Measurements from ENCODE around the gene LIPA.

Gene LIPA

DNA sequence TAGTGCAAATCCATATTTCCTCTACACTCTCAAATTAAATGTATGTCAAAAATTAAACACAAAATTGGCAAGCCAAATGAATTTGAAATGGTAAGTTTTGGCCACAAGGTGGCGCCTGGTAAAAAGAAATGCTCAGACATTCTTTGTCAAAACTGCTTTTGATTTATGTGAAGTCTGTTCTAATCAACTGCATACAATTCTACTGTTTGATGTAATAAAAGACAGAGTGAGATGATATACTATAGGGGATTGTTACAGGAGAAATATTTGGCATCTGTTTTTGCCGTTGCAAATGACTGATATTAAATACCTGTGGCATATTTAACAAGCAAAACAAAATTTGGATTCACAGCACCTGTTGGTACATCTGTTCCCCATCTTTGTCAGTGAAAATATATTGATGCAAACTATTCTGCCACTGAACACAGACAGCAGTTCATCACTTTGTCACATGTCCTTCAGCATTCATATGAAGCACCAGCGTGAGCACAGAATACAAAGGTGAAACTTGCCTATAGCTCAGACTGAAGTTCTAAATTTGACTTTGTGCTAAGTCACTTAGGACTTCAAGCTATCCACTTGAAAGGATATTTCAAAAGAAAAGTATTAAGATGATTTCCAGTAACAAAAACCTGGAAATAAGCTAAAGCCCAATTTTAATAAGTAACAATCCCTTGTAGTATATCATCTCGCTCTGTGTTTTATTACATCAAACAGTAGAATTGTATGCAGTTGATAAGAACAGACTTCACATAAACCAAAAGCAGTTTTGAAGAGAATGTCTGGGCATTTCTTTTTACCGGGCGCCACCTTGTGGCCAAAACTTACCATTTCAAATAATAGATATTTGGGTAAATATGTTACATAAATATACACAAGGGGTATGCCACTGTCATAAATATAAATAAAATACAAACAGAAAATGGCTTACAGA, 34.3 kb downstream of the LIPA start:
- in situ Hi-C loops (cut with HindIII; ENCODE audit: low pct_ligation_motif_present, low pct_unique_long_range_greater_than_20kb, low sequenced_read_pairs), result loop anchor here (25.0 kb wide), 1 partner anchor 205 kb away; no protein-coding TSS in a partner anchor
- DNase-seq, result peak; percentile 69

GRCh38 chr10:89216056-89216455, 35.5 kb downstream of the LIPA start:
- in situ Hi-C loops (cut with HindIII; ENCODE audit: low pct_ligation_motif_present, low pct_unique_long_range_greater_than_20kb, low sequenced_read_pairs), result loop anchor here (25.0 kb wide), 1 partner anchor 204 kb away; no protein-coding TSS in a partner anchor
- no peak for DNase-seq

DNA sequence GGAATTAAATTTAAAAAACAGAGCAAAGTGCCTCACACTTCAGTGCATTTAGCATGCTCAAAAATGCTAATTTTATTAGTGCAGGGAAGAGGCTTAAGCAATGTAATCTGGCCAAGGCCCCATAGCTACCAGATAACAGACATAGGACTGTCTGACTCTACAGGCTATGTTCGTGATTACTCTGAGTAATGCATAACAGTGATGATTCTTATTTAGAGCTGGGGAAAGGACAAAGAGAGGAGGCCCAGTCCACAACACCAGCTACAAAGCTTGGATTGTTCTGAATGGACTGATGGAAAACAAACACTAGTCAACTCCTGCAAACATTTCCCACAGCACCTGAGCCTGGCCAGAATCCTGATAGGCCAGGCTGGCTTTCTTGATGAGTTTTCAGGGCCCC, 36.1 kb downstream of the LIPA start:
- in situ Hi-C loops (cut with HindIII; ENCODE audit: low pct_ligation_motif_present, low pct_unique_long_range_greater_than_20kb, low sequenced_read_pairs), result loop anchor here (25.0 kb wide), 1 partner anchor 203 kb away; no protein-coding TSS in a partner anchor
- DNase-seq, result no peak

DNA sequence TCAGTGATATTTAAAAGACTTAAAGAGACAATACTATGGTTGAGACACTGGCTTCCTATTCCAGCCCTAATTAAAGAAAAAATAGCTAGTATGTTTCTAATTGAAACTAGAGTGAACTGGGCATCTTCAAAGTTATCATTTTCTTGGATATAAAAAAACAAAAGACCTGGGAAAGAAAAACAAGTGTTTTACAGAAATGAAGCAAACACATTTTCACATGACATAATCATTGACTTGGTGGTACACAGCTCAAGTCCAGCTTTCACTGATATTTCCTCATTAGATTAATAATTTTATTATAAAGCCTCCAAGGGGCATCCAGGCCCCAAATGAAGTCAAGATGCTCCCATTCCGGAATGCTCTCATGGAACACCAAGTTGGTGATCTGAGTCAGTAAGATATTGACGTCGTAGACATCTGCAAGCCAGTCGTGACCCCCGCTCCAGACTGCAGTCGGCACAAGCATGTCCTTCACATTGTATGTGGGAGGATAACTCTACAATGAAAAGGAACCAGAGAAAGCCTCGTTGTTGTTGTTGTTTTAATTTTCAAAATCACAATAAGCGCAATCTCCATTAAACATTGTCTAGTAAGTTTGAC, 36.9 kb downstream of the LIPA start:
- in situ Hi-C loops (cut with HindIII; ENCODE audit: low pct_ligation_motif_present, low pct_unique_long_range_greater_than_20kb, low sequenced_read_pairs), result loop anchor here (25.0 kb wide), 1 partner anchor 202 kb away; no protein-coding TSS in a partner anchor
- DNase-seq, result no peak

DNA sequence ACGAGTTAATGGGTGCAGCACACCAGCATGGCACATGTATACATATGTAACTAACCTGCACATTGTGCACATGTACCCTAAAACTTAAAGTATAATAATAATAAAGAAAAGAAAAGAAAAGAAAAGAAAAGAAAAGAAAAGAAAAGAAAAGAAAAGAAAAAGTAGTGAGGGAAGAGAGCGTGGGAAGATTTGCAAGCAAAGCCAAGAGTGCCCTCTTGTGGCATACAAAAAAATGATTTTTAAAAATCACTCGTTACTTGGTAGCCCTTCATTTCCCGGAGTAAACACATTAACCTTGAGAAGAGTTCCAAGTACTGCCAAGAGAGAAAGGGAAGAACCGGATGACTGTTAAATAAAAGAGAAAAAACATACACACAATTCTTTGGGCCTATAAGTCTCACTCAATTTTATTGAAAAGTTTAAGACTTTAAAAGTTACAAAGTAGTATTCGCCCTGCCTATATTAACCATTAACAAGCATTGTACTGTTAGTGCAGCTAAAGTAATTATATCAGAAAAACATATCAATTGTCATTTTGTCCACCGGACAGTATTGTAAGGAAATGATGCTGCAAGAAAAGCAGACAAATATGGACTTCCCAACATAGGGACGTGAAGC, 38.3 kb downstream of the LIPA start:
- DNase-seq, result peak; percentile 51
- in situ Hi-C loops (cut with HindIII; ENCODE audit: low pct_ligation_motif_present, low pct_unique_long_range_greater_than_20kb, low sequenced_read_pairs), result loop anchor here (25.0 kb wide), 1 partner anchor 201 kb away; no protein-coding TSS in a partner anchor

- no peak for DNase-seq
- in situ Hi-C loops (cut with HindIII; ENCODE audit: low pct_ligation_motif_present, low pct_unique_long_range_greater_than_20kb, low sequenced_read_pairs), result loop anchor here (25.0 kb wide), 1 partner anchor 199 kb away; no protein-coding TSS in a partner anchor
Observed at GRCh38 chr10:89210794-89211425, 40.7 kb downstream of the LIPA start.

DNA sequence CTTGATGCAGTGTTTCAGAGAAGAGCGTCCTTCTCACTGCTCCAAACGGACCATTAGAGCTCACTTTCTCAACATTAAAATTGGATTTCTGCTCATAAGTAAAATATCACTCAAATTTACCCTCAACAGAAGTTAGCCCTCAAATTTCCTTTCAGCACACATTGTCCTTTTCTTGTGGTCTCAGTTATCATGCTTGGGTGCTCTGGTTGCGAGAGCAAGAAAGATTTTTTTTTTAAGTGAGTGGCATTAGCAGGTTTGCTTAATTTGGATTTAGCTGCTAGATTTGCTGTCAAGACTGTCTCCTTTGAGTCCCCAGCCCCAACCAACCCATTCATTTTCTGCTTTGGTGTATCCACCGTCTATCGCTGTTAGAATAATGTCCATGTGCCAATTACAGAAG, 41.9 kb downstream of the LIPA start:
- in situ Hi-C loops (cut with HindIII; ENCODE audit: low pct_ligation_motif_present, low pct_unique_long_range_greater_than_20kb, low sequenced_read_pairs), result loop anchor here (25.0 kb wide), 1 partner anchor 197 kb away; no protein-coding TSS in a partner anchor

GRCh38 chr10:89207801-89208551, 43.6 kb downstream of the LIPA start:
- in situ Hi-C loops (cut with HindIII; ENCODE audit: low pct_ligation_motif_present, low pct_unique_long_range_greater_than_20kb, low sequenced_read_pairs), result loop anchor here (25.0 kb wide), 1 partner anchor 196 kb away; no protein-coding TSS in a partner anchor
- DNase-seq, result peak; percentile 26

More for the DNA sequence above, 41.9 kb downstream of the LIPA start:
- no peak for DNase-seq

DNA sequence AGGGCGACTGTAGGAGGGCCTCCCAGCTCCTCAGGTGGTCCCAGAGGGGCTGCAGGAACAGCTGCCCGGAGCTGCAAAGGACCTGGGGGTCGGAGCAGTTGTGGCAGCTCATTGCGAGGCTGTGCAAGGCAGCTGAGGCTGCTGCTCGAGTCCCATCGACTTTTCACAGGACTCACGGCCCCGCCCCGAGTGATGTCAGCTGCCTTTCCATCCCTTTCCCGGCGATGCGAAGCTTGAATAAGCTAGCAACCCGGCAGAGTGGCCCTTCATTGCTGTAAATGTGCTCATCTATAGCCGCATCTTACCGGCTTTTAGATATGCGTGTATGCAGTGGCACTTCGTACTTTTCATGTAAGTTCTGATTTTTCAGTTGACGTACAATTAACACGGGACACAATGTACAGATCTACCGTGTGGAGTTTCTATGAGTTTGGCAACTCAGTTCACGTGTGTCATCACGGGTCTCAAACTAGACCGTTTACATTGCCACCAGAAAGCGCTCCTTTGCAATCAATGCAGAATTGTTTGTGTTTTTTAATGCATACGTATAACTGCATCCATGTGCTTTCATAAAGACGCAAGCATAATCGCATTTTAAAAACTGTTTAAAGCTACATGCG, 44.3 kb downstream of the LIPA start, which contains the start of gene CH25H:
CH25H (minus strand) TSS at position 137 of the 620 bp plus-strand sequence; CDS start at position 112, 25 bp downstream.
- in situ Hi-C loops (cut with HindIII; ENCODE audit: low pct_ligation_motif_present, low pct_unique_long_range_greater_than_20kb, low sequenced_read_pairs), result loop anchor here (25.0 kb wide), 1 partner anchor 195 kb away; no protein-coding TSS in a partner anchor
- peak; percentile 75 for DNase-seq

DNA sequence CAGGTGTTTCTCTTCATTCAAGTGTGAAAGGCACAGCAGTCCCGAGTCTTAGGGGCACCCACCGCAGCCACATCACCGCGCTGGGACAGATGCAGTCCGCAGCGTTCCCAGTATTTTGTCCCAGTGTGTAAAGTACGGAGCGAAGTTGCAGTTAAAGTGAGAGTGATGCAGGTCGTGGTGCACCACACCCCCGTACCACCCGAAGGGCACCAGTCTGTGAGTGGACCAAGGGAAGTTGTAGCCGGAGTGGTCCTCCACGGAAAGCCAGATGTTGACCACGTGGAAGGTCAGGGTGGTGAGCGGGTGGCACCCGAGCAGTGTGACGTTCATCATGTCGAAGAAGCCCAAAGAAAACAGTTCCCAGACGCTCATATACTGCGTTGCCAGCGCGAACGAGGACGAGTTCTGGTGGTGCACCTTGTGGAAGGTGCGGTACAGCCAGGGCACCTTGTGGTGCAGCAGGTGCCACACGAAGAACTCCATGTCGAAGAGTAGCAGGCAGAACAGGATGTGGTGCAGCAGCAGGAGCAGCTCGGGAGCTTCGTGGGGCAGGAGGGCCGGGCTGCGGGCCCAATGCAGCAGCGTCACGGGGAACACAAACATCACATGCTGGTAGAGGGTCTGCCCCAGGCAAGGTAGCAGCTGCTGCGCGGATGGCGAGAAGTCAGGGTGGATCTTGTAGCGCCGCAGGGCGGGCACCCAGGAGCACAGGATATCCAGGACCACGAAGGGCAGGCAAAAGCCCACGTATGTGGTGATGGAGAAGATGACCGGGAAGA, 45.0 kb downstream of the LIPA start:
- in situ Hi-C loops (cut with HindIII; ENCODE audit: low pct_ligation_motif_present, low pct_unique_long_range_greater_than_20kb, low sequenced_read_pairs), result loop anchor here (25.0 kb wide), 1 partner anchor 194 kb away; no protein-coding TSS in a partner anchor
- DNase-seq, result no peak

DNA sequence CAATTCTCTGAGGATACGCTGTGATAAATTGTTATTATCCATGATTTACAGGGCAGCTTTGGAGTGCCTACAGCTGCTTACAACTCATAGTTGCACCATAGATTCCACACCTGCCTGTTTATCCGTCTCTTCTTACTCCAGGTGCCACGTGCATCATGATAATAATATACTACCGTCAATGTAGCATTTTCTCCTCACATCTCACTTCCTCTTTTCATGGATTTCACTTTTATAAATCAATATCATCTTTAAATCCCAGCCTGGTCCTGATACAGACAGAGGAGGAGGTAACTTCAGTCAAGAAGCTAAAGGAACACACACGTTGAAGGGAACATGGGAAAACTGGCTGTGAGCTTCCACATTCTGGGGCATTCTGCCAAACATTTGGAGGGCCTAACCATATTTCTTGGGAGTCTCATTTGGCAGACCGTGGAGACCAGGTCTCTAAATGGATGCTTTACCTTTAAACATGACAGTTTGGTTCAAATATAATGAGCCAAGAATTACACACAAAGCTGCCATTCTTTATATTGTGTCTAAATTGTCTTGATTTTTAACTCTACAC, 46.9 kb downstream of the LIPA start:
- in situ Hi-C loops (cut with HindIII; ENCODE audit: low pct_ligation_motif_present, low pct_unique_long_range_greater_than_20kb, low sequenced_read_pairs), result loop anchor here (25.0 kb wide), 1 partner anchor 192 kb away; no protein-coding TSS in a partner anchor
- DNase-seq, result no peak

DNA sequence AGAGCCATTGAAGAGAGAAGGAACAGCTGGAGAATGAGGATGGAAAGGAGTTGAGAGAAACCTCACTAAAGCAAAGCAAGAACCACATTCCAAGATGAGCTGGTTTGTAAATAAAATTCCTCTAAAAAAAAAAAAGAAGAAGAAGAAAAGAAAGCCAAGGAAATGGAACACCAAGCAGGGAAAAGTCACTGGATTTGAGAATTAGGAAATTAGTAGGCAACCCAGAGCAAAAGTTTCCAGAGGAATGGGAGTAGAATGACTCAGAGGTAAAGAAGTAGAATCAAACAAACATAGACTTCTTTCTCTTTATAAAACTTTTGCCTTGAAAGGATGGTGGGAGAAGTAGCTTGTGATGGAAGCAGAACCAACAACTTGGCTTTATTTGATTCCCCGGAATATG, 48.3 kb downstream of the LIPA start:
- in situ Hi-C loops (cut with HindIII; ENCODE audit: low pct_ligation_motif_present, low pct_unique_long_range_greater_than_20kb, low sequenced_read_pairs), result loop anchor here (25.0 kb wide), 1 partner anchor 191 kb away; no protein-coding TSS in a partner anchor
- no peak for DNase-seq

DNA sequence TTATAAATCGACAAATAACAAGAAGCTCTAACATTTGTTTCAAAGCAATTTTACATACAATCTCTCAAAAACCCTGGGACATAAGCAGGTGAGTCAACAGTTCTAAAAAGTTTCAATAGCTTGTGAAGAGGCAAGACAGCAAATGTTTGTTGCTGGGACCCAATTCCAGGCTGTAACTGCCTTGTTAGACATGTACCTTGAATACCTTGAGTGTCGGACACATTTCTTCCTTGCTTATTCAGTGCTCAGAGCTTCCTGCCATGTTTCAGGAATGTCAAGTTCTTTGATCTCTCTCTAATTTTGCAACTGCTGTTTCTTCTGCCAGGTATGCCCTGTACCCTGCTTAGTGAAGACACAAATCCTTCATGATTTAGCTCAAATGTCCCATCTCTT, 49.5 kb downstream of the LIPA start:
- DNase-seq, result no peak
- in situ Hi-C loops (cut with HindIII; ENCODE audit: low pct_ligation_motif_present, low pct_unique_long_range_greater_than_20kb, low sequenced_read_pairs), result loop anchor here (25.0 kb wide), 1 partner anchor 190 kb away; no protein-coding TSS in a partner anchor

DNA sequence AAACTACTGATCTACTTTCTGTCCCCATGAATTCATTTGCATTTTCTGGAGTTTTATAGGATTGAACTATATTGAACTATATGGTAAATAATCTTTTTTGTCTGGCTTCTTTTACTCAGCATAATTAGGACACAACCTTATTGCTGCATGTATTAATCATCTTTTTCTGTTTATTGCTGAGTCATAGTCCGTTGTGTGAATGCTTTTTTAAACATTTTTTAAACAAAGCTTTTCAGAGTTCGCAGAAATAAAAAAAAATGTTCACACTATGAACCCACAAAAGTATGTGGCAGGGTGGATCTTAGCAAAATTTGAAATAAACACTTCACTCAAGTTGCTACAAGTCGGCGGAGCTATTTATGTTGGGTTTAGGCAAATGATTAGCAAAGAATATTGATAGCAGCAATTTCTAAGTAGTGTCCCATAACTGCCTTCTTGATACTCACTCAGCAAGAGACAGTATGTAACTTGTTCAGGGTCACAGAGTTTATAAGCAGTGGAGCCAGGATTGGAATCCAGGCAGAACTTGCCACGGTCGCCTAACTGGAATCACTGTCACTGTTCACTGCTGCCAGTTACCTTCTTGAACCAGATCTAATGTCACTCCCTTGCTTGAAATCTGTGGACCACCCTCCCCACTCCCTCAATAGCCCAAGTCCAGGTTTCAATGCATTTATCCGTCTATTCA, 50.1 kb downstream of the LIPA start:
- DNase-seq, result no peak
- in situ Hi-C loops (cut with HindIII; ENCODE audit: low pct_ligation_motif_present, low pct_unique_long_range_greater_than_20kb, low sequenced_read_pairs), result loop anchor here (25.0 kb wide), 1 partner anchor 189 kb away; no protein-coding TSS in a partner anchor

DNA sequence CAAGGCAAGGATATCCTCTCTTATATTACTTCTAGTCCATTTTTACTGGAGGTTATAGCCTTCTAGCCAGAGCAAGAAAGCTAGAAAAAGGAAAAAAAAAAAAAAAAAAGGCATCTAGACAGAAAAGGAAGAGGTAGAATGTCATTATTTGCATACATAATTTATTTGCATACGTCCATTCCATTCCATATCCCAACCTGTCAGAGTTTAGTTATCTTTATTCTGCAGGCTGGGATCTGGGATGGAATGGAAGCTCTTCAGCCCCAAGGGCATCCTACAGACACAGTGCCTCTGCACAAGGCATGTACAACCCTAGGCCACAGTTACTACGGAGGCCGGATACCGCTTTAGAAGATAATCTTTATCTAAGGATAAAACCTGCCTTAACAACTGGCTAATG, 54.1 kb downstream of the LIPA start:
- in situ Hi-C loops (cut with HindIII; ENCODE audit: low pct_ligation_motif_present, low pct_unique_long_range_greater_than_20kb, low sequenced_read_pairs), result no loop called here

More for the DNA sequence above, 54.1 kb downstream of the LIPA start:
- DNase-seq, result no peak

Data from ACHN (cell line).